ENCODE data around the gene RRP15.

The RRP15 gene

DNA sequence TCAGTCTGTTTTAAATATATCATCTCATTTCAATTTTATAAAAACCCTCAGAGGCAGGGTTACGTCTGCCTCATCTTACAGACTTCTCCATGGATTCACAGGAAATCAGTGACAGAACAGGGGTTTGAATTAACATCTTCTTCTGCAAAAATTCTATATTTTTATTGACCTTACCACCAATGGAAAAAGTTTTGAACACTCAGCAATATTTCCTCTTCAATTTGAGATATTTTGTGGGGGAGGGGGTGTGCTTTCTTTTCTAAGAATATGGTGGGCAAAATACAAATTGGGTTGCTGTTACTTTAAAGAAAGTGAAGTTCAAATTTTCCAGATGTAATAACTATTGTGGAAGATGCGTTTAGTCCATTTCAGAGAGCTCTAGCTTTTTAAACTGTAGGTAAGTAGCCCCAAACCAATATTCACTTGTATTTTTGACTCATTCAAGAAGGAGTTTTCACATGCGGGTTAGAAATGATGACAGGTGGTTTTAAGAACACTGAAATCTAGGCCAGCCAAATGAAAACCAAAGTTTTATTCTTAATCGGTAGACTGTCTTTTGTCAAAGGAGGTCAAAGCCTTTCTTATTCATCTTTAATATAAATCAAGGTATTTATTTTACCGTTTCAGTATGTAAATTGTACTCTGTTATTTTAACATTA is 77.5 kb downstream of the RRP15 start:
- no peaks in the 10 kb centered on the region for H3K79me2 ChIP-seq (ENCODE audit: insufficient read depth, low read length)
- no peaks in the 10 kb centered on the region for H3K9me2 ChIP-seq (ENCODE audit: low read depth, low read length)
- H3K4me1 ChIP-seq (ENCODE audit: insufficient read depth, low read length, severe bottlenecking): no peaks in the 10 kb centered on the region
- no peak overlapping the region for H3K4me3 ChIP-seq (ENCODE audit: low read depth, low read length, poor library complexity, severe bottlenecking)
- H3K9me3 ChIP-seq (ENCODE audit: low read length): no peaks in the 10 kb centered on the region
- no peaks in the 10 kb centered on the region for H3K27me3 ChIP-seq (ENCODE audit: insufficient read depth, low read length)
- TF ChIP-seq, protein P1, sequence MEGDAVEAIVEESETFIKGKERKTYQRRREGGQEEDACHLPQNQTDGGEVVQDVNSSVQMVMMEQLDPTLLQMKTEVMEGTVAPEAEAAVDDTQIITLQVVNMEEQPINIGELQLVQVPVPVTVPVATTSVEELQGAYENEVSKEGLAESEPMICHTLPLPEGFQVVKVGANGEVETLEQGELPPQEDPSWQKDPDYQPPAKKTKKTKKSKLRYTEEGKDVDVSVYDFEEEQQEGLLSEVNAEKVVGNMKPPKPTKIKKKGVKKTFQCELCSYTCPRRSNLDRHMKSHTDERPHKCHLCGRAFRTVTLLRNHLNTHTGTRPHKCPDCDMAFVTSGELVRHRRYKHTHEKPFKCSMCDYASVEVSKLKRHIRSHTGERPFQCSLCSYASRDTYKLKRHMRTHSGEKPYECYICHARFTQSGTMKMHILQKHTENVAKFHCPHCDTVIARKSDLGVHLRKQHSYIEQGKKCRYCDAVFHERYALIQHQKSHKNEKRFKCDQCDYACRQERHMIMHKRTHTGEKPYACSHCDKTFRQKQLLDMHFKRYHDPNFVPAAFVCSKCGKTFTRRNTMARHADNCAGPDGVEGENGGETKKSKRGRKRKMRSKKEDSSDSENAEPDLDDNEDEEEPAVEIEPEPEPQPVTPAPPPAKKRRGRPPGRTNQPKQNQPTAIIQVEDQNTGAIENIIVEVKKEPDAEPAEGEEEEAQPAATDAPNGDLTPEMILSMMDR (IDR thresholded peaks at IDR 0.05; ENCODE audit: low read length): no peak
- TF ChIP-seq EZH2 (IDR thresholded peaks at IDR 0.05; ENCODE audit: borderline replicate concordance, low read length): no peak
- no peak overlapping the region for H3K4me2 ChIP-seq (ENCODE audit: low read length)
- no peak overlapping the region for H3K9ac ChIP-seq (ENCODE audit: low read length)
- no peak overlapping the region for H2AFZ ChIP-seq (ENCODE audit: low read length)
- H4K20me1 ChIP-seq (ENCODE audit: insufficient read depth, low read length): no peaks in the 10 kb centered on the region
- no peaks in the 10 kb centered on the region for H3K36me3 ChIP-seq (ENCODE audit: insufficient read depth, low read length)
- H3K27ac ChIP-seq (ENCODE audit: low read depth, low read length, poor library complexity, severe bottlenecking): no peak overlapping the region
- H3F3A ChIP-seq (ENCODE audit: insufficient read depth, low read length): no peaks in the 10 kb centered on the region

DNA sequence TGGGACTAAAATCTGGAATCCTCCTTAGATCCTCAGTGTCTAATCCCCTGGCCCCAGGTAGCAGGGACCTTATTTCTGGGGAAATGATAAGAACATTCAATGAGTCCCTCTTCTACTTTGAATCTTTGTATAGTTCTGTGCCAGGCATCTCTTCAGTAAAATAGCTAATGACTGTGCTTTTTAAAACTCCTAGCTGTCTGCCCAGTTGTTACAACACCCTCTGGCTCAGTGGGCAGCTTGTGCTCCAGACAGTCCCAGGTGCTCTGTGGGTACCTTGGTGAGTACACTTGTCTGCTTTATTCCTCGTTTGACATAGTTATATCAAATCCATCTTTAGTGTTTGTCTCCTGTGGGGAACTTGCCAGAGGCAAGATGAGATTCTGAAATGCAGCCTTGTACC is 78.0 kb downstream of the RRP15 start:
- Histone ChIP-seq H3K27me3 (ENCODE audit: insufficient read depth, low read length) (no peaks in the 10 kb centered on the region), H3K79me2 (ENCODE audit: insufficient read depth, low read length) (no peaks in the 10 kb centered on the region)

DNA sequence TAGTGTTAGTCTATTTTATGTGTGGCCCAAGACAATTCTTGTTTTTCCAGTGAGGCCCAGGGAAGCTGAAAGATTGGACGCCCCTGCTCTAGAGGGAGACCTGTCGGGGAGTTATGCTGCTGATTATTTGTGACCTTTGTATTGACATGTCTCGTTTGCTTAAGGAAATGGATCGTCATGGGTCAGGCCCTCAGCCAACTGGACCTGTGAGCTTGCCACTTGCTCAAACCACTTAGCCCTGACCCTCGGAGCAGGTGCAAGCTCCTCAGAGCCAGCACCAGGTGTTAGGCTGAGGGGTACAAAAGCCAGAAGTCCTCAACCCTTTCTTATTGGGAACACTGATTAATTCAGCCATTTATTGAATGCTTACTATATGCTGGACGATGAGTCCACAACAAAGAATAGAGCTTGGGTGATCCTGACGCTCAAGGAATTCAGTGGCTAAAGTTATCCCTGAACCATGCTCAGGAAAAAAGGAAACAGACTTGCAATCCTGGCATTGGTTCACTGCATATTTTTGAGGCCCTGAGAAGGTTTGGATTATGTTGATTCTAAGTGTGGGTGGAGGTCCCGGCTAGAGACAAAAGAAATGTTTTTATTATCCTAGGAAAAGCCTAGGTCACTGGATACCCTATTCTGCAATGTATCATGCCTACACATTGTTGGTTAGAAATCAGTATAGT is 79.1 kb downstream of the RRP15 start:
- TF ChIP-seq, protein P1 (IDR thresholded peaks at IDR 0.05; ENCODE audit: low read length): no peak
- Histone ChIP-seq H4K20me1 (ENCODE audit: insufficient read depth, low read length) (no peaks in the 10 kb centered on the region), H3K9me2 (ENCODE audit: low read depth, low read length) (no peaks in the 10 kb centered on the region)

More for the DNA sequence above, 78.0 kb downstream of the RRP15 start:
- Histone ChIP-seq H3K36me3 (ENCODE audit: insufficient read depth, low read length) (no peaks in the 10 kb centered on the region), H3F3A (ENCODE audit: insufficient read depth, low read length) (no peaks in the 10 kb centered on the region), H3K9me2 (ENCODE audit: low read depth, low read length) (no peaks in the 10 kb centered on the region), H2AFZ (ENCODE audit: low read length) (no peak overlapping the region), H3K4me2 (ENCODE audit: low read length) (no peak overlapping the region), H3K4me3 (ENCODE audit: low read depth, low read length, poor library complexity, severe bottlenecking) (no peak overlapping the region), H4K20me1 (ENCODE audit: insufficient read depth, low read length) (no peaks in the 10 kb centered on the region), H3K27ac (ENCODE audit: low read depth, low read length, poor library complexity, severe bottlenecking) (no peak overlapping the region), H3K4me1 (ENCODE audit: insufficient read depth, low read length, severe bottlenecking) (no peaks in the 10 kb centered on the region), H3K9me3 (ENCODE audit: low read length) (no peaks in the 10 kb centered on the region), H3K9ac (ENCODE audit: low read length) (no peak overlapping the region)
- TF ChIP-seq EZH2 (IDR thresholded peaks at IDR 0.05; ENCODE audit: borderline replicate concordance, low read length): no peak
- TF ChIP-seq, protein P1 (IDR thresholded peaks at IDR 0.05; ENCODE audit: low read length): no peak

More for the DNA sequence above, 79.1 kb downstream of the RRP15 start:
- no peaks in the 10 kb centered on the region for H3F3A ChIP-seq (ENCODE audit: insufficient read depth, low read length)
- H3K27ac ChIP-seq (ENCODE audit: low read depth, low read length, poor library complexity, severe bottlenecking): no peak overlapping the region
- no peak overlapping the region for H2AFZ ChIP-seq (ENCODE audit: low read length)
- no peaks in the 10 kb centered on the region for H3K27me3 ChIP-seq (ENCODE audit: insufficient read depth, low read length)
- no peaks in the 10 kb centered on the region for H3K9me3 ChIP-seq (ENCODE audit: low read length)
- H3K4me1 ChIP-seq (ENCODE audit: insufficient read depth, low read length, severe bottlenecking): no peaks in the 10 kb centered on the region
- H3K36me3 ChIP-seq (ENCODE audit: insufficient read depth, low read length): no peaks in the 10 kb centered on the region
- no peaks in the 10 kb centered on the region for H3K79me2 ChIP-seq (ENCODE audit: insufficient read depth, low read length)
- H3K9ac ChIP-seq (ENCODE audit: low read length): no peak overlapping the region
- H3K4me3 ChIP-seq (ENCODE audit: low read depth, low read length, poor library complexity, severe bottlenecking): no peak overlapping the region
- no peak overlapping the region for H3K4me2 ChIP-seq (ENCODE audit: low read length)
